Cardiac muscle cell (in vitro differentiated cells and primary cell): ENCODE measurements around the gene ADAMTS2. TPM values are rescaled to one million over a fixed set of nuclear protein-coding genes. Genes with fewer than 3 reads are reported as not detected.
A peak's percentile ranks its signal among the peaks of the same experiment; 100 is the strongest.
"Not testable (repeated sequence)": the region's sequence is repeated elsewhere in the genome, so short reads cannot be mapped to it uniquely, and the experiment has no call there.

ENCODE experiments used
- DNase-seq, 2 donors: peaks; one replicate each; pipeline versions ENCODE4 v3.0.0 to v3.0.0-alpha.2; 2010 to 2017; ENCODE audit warnings: low read depth in 1 of 2, low spot score in 1 of 2
- H3K27ac ChIP-seq: fragments of 200-600 bp; sonication (generic); 2 replicates; pipeline ENCODE4 v1.5.1; 2016
- H3K27me3 ChIP-seq: fragments of 200-600 bp; sonication (generic); 2 replicates; pipeline ENCODE4 v1.6.0; 2016; ENCODE audit warnings: control low read depth
- H3K36me3 ChIP-seq: fragments of 200-600 bp; sonication (generic); 2 replicates; pipeline ENCODE4 v1.5.1; 2016; ENCODE audit warnings: control low read depth
- H3K4me1 ChIP-seq: fragments of 200-600 bp; sonication (generic); 2 replicates; pipeline ENCODE4 v1.8.1; 2017; ENCODE audit warnings: low read depth, mild to moderate bottlenecking, mixed run types
- H3K4me3 ChIP-seq: fragments of 200-600 bp; sonication (generic); 2 replicates; pipeline ENCODE4 v1.5.1; 2016; ENCODE audit warnings: mild to moderate bottlenecking
- H3K9me3 ChIP-seq: fragments of 200-600 bp; sonication (generic); 2 replicates; pipeline ENCODE4 v1.5.1; 2017; ENCODE audit warnings: low read depth, mild to moderate bottlenecking, control low read depth
- polyA plus RNA-seq: library from polyadenylated mRNA; unstranded; fragments of >200 nt; fragmentation: Nextera tagmentation; extraction: Ambion mirVana; gene quantifications from 2 replicates; pipeline ENCODE4 v1.2.1, GENCODE V29; 2016
- total RNA-seq: library from RNA; depleted of rRNA; stranded (reverse); fragments of >200 nt; gene quantifications from 2 replicates; pipeline ENCODE4 v1.2.3, GENCODE V29; 2016
- TF ChIP-seq, protein P1 (sequence below): IDR thresholded peaks from 2 replicates; pipeline ENCODE4 v1.5.1; 2012; ENCODE audit warnings: low read depth, mild to moderate bottlenecking, low read length

Gene ADAMTS2
- total and polyA plus RNA-seq, 2 experiments from 2014 or later: 3.1 to 8.8 TPM

DNA sequence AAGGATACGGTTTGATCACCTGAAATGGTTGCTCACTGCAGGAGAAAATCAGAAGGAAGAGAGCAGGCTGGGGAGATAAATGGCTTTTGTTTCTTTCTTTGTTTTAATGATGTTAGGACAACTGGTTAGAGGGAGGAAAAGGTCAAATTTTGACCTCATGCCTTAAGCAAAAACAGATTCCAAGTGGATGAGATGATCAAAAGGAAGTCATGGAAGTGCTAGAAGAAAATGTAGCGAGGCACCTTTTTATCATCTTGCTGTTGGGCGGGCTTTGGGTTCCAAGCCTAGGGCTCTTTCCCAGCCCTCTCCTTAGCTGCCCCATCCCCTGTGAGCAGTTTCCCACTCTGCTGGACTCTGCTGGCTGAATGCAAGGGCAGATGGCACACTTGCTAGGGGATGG, 127.9 kb downstream of the ADAMTS2 start:
- no peaks in the 10 kb centered on the region for H3K36me3 ChIP-seq
- H3K4me3 ChIP-seq: no peak overlapping the region
- no peak overlapping the region for H3K27ac ChIP-seq
- no peaks in the 10 kb centered on the region for H3K9me3 ChIP-seq
- no peaks in the 10 kb centered on the region for H3K4me1 ChIP-seq
- TF ChIP-seq, protein P1, sequence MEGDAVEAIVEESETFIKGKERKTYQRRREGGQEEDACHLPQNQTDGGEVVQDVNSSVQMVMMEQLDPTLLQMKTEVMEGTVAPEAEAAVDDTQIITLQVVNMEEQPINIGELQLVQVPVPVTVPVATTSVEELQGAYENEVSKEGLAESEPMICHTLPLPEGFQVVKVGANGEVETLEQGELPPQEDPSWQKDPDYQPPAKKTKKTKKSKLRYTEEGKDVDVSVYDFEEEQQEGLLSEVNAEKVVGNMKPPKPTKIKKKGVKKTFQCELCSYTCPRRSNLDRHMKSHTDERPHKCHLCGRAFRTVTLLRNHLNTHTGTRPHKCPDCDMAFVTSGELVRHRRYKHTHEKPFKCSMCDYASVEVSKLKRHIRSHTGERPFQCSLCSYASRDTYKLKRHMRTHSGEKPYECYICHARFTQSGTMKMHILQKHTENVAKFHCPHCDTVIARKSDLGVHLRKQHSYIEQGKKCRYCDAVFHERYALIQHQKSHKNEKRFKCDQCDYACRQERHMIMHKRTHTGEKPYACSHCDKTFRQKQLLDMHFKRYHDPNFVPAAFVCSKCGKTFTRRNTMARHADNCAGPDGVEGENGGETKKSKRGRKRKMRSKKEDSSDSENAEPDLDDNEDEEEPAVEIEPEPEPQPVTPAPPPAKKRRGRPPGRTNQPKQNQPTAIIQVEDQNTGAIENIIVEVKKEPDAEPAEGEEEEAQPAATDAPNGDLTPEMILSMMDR: no peak
- no peaks in the 10 kb centered on the region for H3K27me3 ChIP-seq
- no peak for DNase-seq

DNA sequence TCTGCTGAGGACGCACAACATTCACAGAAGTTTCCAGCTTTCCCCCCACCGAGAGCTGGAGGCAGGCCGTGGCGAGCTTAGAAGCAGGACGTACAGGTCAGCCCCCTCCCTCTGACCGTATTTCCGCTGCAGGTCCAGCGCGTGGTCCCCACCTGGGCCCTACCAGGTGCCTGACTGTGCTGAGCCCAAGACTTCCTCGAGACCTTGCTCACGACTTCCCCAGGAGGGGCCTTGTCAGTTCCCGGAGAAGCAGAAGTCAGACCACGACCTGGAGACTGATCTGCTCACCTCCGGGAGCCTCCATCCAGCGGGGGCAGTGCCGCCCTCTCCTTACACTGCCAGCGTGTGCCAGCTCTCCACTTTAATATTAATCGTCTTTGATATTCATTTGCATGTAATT, 128.9 kb downstream of the ADAMTS2 start:
- H3K4me3 ChIP-seq, H3K9me3 ChIP-seq, H3K27ac ChIP-seq, H3K36me3 ChIP-seq, H3K27me3 ChIP-seq, H3K4me1 ChIP-seq, DNase-seq: not testable (repeated sequence)

DNA sequence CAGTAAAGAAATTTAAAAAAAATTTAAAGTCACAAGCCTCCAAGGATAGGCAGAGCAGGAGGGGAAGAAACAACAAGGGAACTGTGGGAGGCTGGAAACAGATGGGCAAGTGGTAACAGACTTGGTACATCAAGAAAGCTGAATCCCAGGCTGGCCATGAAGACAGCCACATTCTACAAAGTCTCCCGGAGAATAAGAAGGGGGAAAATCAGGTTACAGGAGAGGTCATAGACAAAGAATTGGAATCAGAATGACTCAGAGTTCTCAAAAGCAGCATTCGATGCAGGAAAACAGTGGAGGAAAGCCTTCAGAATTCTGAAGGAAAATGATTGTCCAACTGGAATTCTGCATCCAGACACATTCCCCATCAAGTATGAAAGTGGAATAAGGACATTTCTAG, 129.7 kb downstream of the ADAMTS2 start:
- Histone ChIP-seq H3K36me3 (no peaks in the 10 kb centered on the region), H3K4me1 (no peaks in the 10 kb centered on the region), H3K27me3 (no peaks in the 10 kb centered on the region), H3K27ac (no peak overlapping the region), H3K9me3 (no peaks in the 10 kb centered on the region), H3K4me3 (no peak overlapping the region)
- no peak for DNase-seq
- TF ChIP-seq, protein P1: no peak

GRCh38 chr5:179214678-179215077, 130.6 kb downstream of the ADAMTS2 start:
- no peaks in the 10 kb centered on the region for H3K9me3 ChIP-seq
- no peaks in the 10 kb centered on the region for H3K27me3 ChIP-seq
- H3K27ac ChIP-seq: no peak overlapping the region
- DNase-seq: no peak
- no peaks in the 10 kb centered on the region for H3K4me1 ChIP-seq
- H3K4me3 ChIP-seq: no peak overlapping the region
- H3K36me3 ChIP-seq: no peaks in the 10 kb centered on the region
- TF ChIP-seq, protein P1: no peak

DNA sequence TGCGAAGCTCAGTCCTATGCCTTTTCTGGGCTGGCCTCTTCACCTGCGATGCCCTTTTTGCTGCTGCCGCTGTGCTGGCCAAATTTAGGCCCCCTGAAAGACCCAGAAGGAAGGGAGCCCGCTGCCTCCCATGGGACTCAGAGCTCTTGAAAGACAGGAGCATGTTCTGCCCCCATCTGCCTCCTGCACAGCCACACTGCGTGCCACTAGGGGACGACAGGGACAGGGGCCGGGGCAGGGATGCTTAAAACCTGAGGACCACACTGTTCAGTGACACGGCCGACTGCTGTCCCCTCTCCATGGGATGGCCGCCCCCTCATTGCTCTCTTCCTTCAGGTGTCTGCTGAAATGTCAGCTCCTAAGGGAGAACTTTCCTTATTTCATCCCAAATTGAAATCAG, 132.4 kb downstream of the ADAMTS2 start:
- H3K27ac ChIP-seq: no peak overlapping the region
- no peaks in the 10 kb centered on the region for H3K36me3 ChIP-seq
- H3K9me3 ChIP-seq: no peaks in the 10 kb centered on the region
- no peak overlapping the region for H3K4me3 ChIP-seq
- peak in 1 of 2 donors; percentile 65 for DNase-seq
- TF ChIP-seq, protein P1: no peak
- H3K27me3 ChIP-seq: no peaks in the 10 kb centered on the region
- no peaks in the 10 kb centered on the region for H3K4me1 ChIP-seq

- Histone ChIP-seq H3K4me1 (no peaks in the 10 kb centered on the region), H3K36me3 (no peaks in the 10 kb centered on the region), H3K27ac (no peak overlapping the region), H3K4me3 (no peak overlapping the region), H3K27me3 (no peaks in the 10 kb centered on the region), H3K9me3 (no peaks in the 10 kb centered on the region)
- DNase-seq: no peak
- TF ChIP-seq, protein P1: no peak
Observed at GRCh38 chr5:179211631-179212030, 133.6 kb downstream of the ADAMTS2 start.
